ENCODE measurements around the gene ECHS1. TPM values are rescaled to one million over a fixed set of nuclear protein-coding genes. Genes with fewer than 3 reads are reported as not detected.
A peak's percentile ranks its signal among the peaks of the same experiment; 100 is the strongest.

Gene ECHS1
- 87.8 and 92.1 TPM in 2 replicates for total RNA-seq (2014; rRNA removed; shearing (Covaris generic))
- polyA plus RNA-seq (2016; fragmentation: Nextera tagmentation; extraction: Ambion mirVana), result 120 and 127 TPM in 2 replicates
- long read RNA-seq, transcript ECHS1-201 (8 exons, 1,617 nt), result major isoform, 253 of 259 reads
- long read RNA-seq, partial matches to known transcripts, result 3 of 259 reads
- long read RNA-seq, other reads (novel, unspliced or antisense), result 3 of 259 reads

- Histone ChIP-seq H3K9me2 (ENCODE audit: insufficient read depth) (no peaks in the 10 kb centered on the region), H3K36me3 (ENCODE audit: insufficient read depth) (no peaks in the 10 kb centered on the region), H3K4me2 (peak within 1 kb of the TSS; percentile 72), H3K4me1 (ENCODE audit: insufficient read depth) (peaks cover 5% of the 10 kb centered on the region; the same call in 1 of the 2 replicates), H4K20me1 (replicated peaks; ENCODE audit: insufficient read depth) (peaks cover 4% of the 10 kb centered on the region; the same call in 1 of the 2 replicates), H2AFZ (no peak within 1 kb of the TSS), H3F3A (replicated peaks; ENCODE audit: low read depth) (0 out of 2 replicates have a peak, but pooled peaks cover 3% of the 10 kb centered on the region), H3K27me3 (ENCODE audit: insufficient read depth) (peaks cover 48% of the 10 kb centered on the region), H3K27ac (ENCODE audit: low read depth) (no peak within 1 kb of the TSS), H3K79me2 (replicated peaks; ENCODE audit: insufficient read depth) (no peaks in the 10 kb centered on the region), H3K4me3 (peak within 1 kb of the TSS; percentile 69)
- peak within 1 kb of the TSS; percentile 88 for H3K4me3 Mint-ChIP-seq
- TF ChIP-seq, protein P1, sequence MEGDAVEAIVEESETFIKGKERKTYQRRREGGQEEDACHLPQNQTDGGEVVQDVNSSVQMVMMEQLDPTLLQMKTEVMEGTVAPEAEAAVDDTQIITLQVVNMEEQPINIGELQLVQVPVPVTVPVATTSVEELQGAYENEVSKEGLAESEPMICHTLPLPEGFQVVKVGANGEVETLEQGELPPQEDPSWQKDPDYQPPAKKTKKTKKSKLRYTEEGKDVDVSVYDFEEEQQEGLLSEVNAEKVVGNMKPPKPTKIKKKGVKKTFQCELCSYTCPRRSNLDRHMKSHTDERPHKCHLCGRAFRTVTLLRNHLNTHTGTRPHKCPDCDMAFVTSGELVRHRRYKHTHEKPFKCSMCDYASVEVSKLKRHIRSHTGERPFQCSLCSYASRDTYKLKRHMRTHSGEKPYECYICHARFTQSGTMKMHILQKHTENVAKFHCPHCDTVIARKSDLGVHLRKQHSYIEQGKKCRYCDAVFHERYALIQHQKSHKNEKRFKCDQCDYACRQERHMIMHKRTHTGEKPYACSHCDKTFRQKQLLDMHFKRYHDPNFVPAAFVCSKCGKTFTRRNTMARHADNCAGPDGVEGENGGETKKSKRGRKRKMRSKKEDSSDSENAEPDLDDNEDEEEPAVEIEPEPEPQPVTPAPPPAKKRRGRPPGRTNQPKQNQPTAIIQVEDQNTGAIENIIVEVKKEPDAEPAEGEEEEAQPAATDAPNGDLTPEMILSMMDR (conservative IDR thresholded peaks at IDR 0.05; ENCODE audit: low read depth in 2 of 2), result no peak
- TF ChIP-seq POLR2AphosphoS5 (IDR thresholded peaks at IDR 0.05; ENCODE audit: low read depth), result peak; percentile 89
- TF ChIP-seq ETS1 (IDR thresholded peaks at IDR 0.05), result no peak
- TF ChIP-seq CREB1 (CRISPR knock-in tag; IDR thresholded peaks at IDR 0.05; ENCODE audit: low read depth), result no peak
- no peaks in the 10 kb centered on the region; the same call in 2 of the 3 replicates for H3K9me3 Mint-ChIP-seq
- peak; percentile 94 for ATAC-seq
- H3K4me1 Mint-ChIP-seq, result peaks cover 5% of the 10 kb centered on the region
- DNase-seq (ENCODE audit: low spot score), result peak; percentile 98
- peaks cover 24% of the 10 kb centered on the region for H3K36me3 Mint-ChIP-seq (ENCODE audit: low read depth)
- H3K27ac Mint-ChIP-seq, result peak within 1 kb of the TSS; percentile 83; the same call in 1 of the 2 replicates
- peaks cover 39% of the 10 kb centered on the region for H3K27me3 Mint-ChIP-seq (ENCODE audit: insufficient read depth, low read depth, poor library complexity)
Measured at GRCh38 chr10:133373174-133374090, at the start of gene ECHS1. Gene ECHS1, minus strand, starts transcription at chr10:133373354. Its CDS starts 21 bp downstream, at chr10:133373333.

- DNase-seq (ENCODE audit: low spot score), result peak; percentile 14
- Histone ChIP-seq H4K20me1 (replicated peaks; ENCODE audit: insufficient read depth) (no peaks in the 10 kb centered on the region; the same call in 1 of the 2 replicates), H2AFZ (no peak overlapping the region), H3F3A (replicated peaks; ENCODE audit: low read depth) (0 out of 2 replicates have a peak, but pooled peaks cover 2% of the 10 kb centered on the region), H3K4me2 (no peak overlapping the region), H3K4me3 (no peak overlapping the region), H3K36me3 (ENCODE audit: insufficient read depth) (no peaks in the 10 kb centered on the region), H3K27me3 (ENCODE audit: insufficient read depth) (peaks cover 22% of the 10 kb centered on the region), H3K9me2 (ENCODE audit: insufficient read depth) (no peaks in the 10 kb centered on the region), H3K79me2 (replicated peaks; ENCODE audit: insufficient read depth) (no peaks in the 10 kb centered on the region), H3K27ac (ENCODE audit: low read depth) (no peak overlapping the region), H3K4me1 (ENCODE audit: insufficient read depth) (no peaks in the 10 kb centered on the region)
- Mint-ChIP-seq H3K9me3 (no peaks in the 10 kb centered on the region), H3K27ac (no peak overlapping the region), H3K27me3 (ENCODE audit: insufficient read depth, low read depth, poor library complexity) (peaks cover 22% of the 10 kb centered on the region), H3K4me1 (no peaks in the 10 kb centered on the region), H3K36me3 (ENCODE audit: low read depth) (peaks cover 9% of the 10 kb centered on the region; the same call in 1 of the 3 replicates), H3K4me3 (no peak overlapping the region)
- no peak for ATAC-seq
- TF ChIP-seq, protein P1 (conservative IDR thresholded peaks at IDR 0.05; ENCODE audit: low read depth in 2 of 2), result no peak
- TF ChIP-seq POLR2AphosphoS5 (IDR thresholded peaks at IDR 0.05; ENCODE audit: low read depth) (no peak), ETS1 (IDR thresholded peaks at IDR 0.05) (no peak)
Measured at GRCh38 chr10:133422223-133422806, 49.2 kb upstream of the ECHS1 start.

Data from GM23338 (cell line).